Heart left ventricle (tissue), 13 donors: ENCODE measurements around the gene PCDH8.

Experiments used
- CTCF ChIP-seq, 12 donors: fragments of 200-600 bp; sonication (generic) in 4 of 12; IDR thresholded peaks; one replicate each; pipeline versions ENCODE4 v1.5.0 to v1.8.0; 2018 to 2022; ENCODE audit warnings: antibody characterized with exemption in 12 of 12, mild to moderate bottlenecking in 5 of 12
- POLR2A ChIP-seq, 2 donors: fragments of 450-650 bp; IDR thresholded peaks; one replicate each; pipeline ENCODE4 v1.6.1; 2017; ENCODE audit warnings: antibody characterized with exemption in 2 of 2, mild to moderate bottlenecking in 2 of 2, moderate library complexity in 2 of 2
- donor health status: ischemic (EF 13 %, LVEDD 7.1; RV severe dilation, severe dysfunction).
- donor health status: DM: no; HTN: yes; CAD: no.
- donor health status: DM: no; HTN: no; CAD: no.
- donor health status: ischemic (EF 25% LVEDD 6.9; RV normal size, moderate dysfunction).
- donor health status: ischemic (EF 25% LVEDD 5.7; RV mildly dilated, moderate dysfunction).
- donor health status: ischemic (EF 35%, LVEDD 5.7; RV mildly dilated, moderate dysfunction).
- donor health status: nonischemic (EF 11% LVEDD 7.7; RV severe dilation, severe dysfunction).
- donor health status: DM: yes; HTN: yes; CAD: no.
- donor health status: PGD.
- donor health status: ischemic (EF 29% LVEDD 5.4; RV normal size, mild dysfunction).
- donor health status: nonischemic (EF 23%, LVEDD 6.1; RV moderate dilation, normal function).

- no peak for TF ChIP-seq CTCF (IDR thresholded peaks at IDR 0.05)
- TF ChIP-seq POLR2A (IDR thresholded peaks at IDR 0.05) = no peak
These were observed 49.5 kb downstream of the PCDH8 start for GRCh38 chr13:52798770-52799430.
